HTR-8/SVneo (cell line): ENCODE results near the gene MAGOHB.
"Not testable (repeated sequence)": the region's sequence is repeated elsewhere in the genome, so short reads cannot be mapped to it uniquely, and the experiment has no call there.

Experiments used
- DNase-seq: peaks from one replicate; pipeline ENCODE4 v3.0.0; 2011; ENCODE audit warnings: low spot score, mixed read lengths; ENCODE audit not compliant: insufficient read length
- FAIRE-seq: peaks from 2 replicates; lab custom pipeline; 2011; peaks lifted over from hg19 to GRCh38; lab: Jason Lieb, UNC

MAGOHB gene

GRCh38 chr12:10615532-10615931 lies 2.1 kb upstream of the MAGOHB start:
- DNase-seq (no peak), FAIRE-seq (no peak)

GRCh38 chr12:10614056-10614370 lies 604 bp upstream of the MAGOHB start:
- FAIRE-seq: no peak

GRCh38 chr12:10612984-10613348 lies 443 bp downstream of the MAGOHB start:
- no peak for FAIRE-seq
- DNase-seq: no peak

More at GRCh38 chr12:10614056-10614370, 604 bp upstream of the MAGOHB start:
- no peak for DNase-seq

- FAIRE-seq (peak; percentile 87), DNase-seq (no peak)
These were observed 1.3 kb downstream of the MAGOHB start for GRCh38 chr12:10612110-10612509.

- not testable (repeated sequence) for FAIRE-seq, DNase-seq
These were observed 2.2 kb downstream of the MAGOHB start for GRCh38 chr12:10611258-10611657.

- DNase-seq: no peak
- no peak for FAIRE-seq
These were observed 3.2 kb downstream of the MAGOHB start for GRCh38 chr12:10610188-10610587.

- DNase-seq: no peak
These were observed 5.4 kb downstream of the MAGOHB start for GRCh38 chr12:10607885-10608458.

GRCh38 chr12:10601860-10602259 lies 11.5 kb downstream of the MAGOHB start:
- FAIRE-seq (no peak), DNase-seq (no peak)

More at GRCh38 chr12:10607885-10608458, 5.4 kb downstream of the MAGOHB start:
- FAIRE-seq: no peak

- DNase-seq (no peak), FAIRE-seq (no peak)
These were observed 12.4 kb downstream of the MAGOHB start for GRCh38 chr12:10600988-10601387.

- FAIRE-seq (no peak), DNase-seq (no peak)
These were observed 17.5 kb downstream of the MAGOHB start for GRCh38 chr12:10595881-10596280.

GRCh38 chr12:10590966-10591365 lies 22.4 kb downstream of the MAGOHB start:
- DNase-seq (no peak), FAIRE-seq (peak; percentile 13)

- DNase-seq: no peak
- FAIRE-seq: no peak
These were observed 29.0 kb downstream of the MAGOHB start for GRCh38 chr12:10584415-10584814.

GRCh38 chr12:10582704-10583103 lies 30.7 kb downstream of the MAGOHB start:
- no peak for FAIRE-seq
- no peak for DNase-seq

GRCh38 chr12:10582133-10582532 lies 31.3 kb downstream of the MAGOHB start:
- DNase-seq, FAIRE-seq: not testable (repeated sequence)

- DNase-seq: no peak
- no peak for FAIRE-seq
These were observed 39.1 kb downstream of the MAGOHB start for GRCh38 chr12:10574307-10574706.

- not testable (repeated sequence) for FAIRE-seq
These were observed 41.4 kb downstream of the MAGOHB start for GRCh38 chr12:10572021-10572490.

GRCh38 chr12:10571141-10571540 lies 42.3 kb downstream of the MAGOHB start:
- FAIRE-seq: no peak
- DNase-seq: no peak

More at GRCh38 chr12:10572021-10572490, 41.4 kb downstream of the MAGOHB start:
- not testable (repeated sequence) for DNase-seq

GRCh38 chr12:10567813-10568212 lies 45.6 kb downstream of the MAGOHB start:
- FAIRE-seq (no peak), DNase-seq (no peak)

GRCh38 chr12:10563966-10564365 lies 49.4 kb downstream of the MAGOHB start:
- no peak for FAIRE-seq
- DNase-seq: no peak

- FAIRE-seq (no peak), DNase-seq (no peak)
These were observed 50.4 kb downstream of the MAGOHB start for GRCh38 chr12:10563002-10563401.

GRCh38 chr12:10562306-10562933 lies 51.0 kb downstream of the MAGOHB start:
- DNase-seq: peak; percentile 25
- no peak for FAIRE-seq

- FAIRE-seq: no peak
- DNase-seq: no peak
These were observed 54.2 kb downstream of the MAGOHB start for GRCh38 chr12:10559244-10559643.
